HG03025 (cell line): ENCODE results near the gene MKX.

ENCODE experiments used
- ATAC-seq: cut with Tn5 transposase; IDR thresholded peaks from one replicate; pipeline ENCODE4 v1.9.1; 2021; ENCODE audit warnings: mild to moderate bottlenecking, moderate library complexity; ENCODE audit not compliant: unreplicated experiment, low FRiP score

MKX gene

DNA sequence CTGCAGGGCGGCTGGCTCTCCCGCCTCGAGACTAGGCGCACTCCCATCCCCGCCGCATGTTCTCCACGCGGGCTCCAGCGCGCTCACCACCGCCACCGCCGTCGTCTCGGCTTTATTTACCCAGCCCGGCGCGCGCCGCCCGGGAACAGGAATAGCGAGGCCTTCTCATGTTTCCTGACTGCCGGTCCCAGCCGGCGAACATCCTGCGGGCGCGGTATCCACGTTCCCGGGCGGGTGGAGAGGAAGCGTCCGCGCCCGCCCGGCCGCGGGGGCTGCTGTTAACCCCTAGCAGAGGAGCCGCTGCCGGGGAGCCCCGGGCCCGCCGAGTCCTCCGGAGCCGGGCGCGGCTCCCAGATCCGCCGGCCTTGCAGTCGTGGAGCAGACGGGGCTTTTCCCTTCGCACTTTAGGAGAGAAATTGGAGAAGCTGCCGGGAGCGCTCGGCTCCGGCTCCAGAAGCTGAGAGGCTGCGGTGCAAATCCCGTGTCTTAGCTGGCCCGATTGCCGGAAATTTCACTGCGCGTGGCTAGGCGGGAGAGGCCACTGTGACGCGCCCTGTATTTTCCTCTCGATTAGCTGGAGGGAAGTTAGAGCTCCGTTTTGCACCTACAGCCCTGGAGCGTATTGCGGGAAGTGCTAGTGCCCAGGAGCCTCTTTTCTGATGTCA is at the start of gene MKX:
MKX (minus strand) TSS at position 88 of the 665 bp plus-strand sequence. CDS start 2,404 bp downstream, outside the sequence.
- ATAC-seq = no peak

DNA sequence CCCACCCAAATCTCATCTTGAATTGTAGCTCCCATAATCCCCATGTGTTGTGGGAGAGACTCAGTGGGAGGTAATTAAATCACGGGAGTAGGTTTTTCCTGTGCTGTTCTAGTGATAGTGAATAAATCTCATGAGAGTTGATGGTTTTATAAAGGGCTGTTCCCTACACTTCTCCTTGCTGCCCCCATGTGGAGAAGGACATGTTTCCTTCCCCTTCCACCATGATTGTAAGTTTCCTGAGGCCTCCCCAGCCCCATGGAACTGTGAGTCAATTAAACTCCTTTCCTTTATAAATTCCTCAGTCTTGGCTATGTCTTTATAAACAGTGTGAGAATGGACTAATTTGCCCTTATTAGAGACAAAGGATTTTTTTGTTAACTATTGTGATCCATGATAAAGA is 48.5 kb upstream of the MKX start:
- no peak for ATAC-seq

DNA sequence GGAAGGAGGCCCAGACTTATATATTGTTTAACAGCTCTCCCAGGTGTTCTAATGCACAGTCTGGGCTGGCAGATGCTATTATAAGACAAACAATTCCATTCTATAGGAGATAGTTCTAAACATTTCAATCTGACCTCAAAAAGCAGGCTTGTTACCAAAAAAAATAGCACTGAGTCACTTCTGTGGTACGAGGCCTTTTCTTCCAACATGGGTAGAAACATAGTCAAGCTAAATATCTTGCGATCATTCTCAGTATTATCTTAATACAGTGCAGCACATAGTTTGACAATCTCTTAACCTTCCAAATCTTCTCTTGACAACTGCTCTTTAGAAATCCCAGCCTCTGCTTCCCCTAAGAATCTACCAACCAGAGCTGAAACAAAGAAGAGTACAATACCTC is 46.6 kb upstream of the MKX start:
- ATAC-seq = no peak

GRCh38 chr10:27784272-27784671 is 38.7 kb upstream of the MKX start:
- no peak for ATAC-seq

DNA sequence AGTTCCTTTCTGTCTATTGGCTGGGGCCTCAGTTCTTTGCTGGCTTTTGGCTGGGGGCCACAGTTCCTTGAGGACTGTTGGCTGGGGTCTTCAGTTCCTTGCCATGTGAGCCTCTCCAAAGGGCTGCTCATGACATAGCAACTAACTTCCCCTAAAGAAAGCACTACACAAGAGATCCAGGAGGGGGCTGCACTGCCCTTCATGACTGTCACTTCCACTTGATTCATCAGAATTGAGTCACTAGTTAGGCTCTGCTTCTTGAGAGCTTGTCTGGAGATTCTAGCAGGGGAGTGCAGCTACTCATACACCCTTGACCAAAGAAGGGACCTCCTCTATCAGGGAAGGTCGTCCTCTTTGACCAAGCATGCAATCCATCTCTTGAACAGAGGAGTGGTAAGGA is 38.0 kb upstream of the MKX start:
- no peak for ATAC-seq

DNA sequence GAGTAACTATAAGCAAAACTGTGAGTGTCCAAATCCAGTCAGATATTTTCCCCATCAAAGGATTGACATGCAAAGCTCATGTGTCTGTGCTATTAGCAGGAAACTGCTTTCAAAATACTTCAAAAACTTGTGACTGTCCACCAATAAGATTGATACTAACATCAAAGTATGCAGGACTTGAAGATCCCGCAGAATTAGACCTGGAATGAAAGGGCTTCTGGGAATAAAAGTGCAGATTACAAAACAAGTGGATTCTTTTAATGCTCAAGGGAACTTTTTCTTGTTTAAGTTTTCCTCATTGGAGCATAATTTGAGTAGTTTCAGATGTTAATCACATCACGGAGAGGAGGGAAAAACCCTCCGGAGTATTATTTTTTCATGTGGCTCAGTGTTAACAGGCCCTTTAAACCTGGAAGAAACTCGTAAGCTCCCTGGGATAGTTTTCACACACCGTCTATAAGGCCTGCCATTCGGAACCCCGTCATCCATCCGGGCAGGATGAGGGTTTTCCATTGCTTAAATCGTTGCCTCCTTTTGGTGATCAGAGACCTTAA is 33.9 kb upstream of the MKX start:
- no peak for ATAC-seq

GRCh38 chr10:27774831-27775230 is 29.2 kb upstream of the MKX start:
- no peak for ATAC-seq

- ATAC-seq = no peak
These were observed 25.6 kb upstream of the MKX start for GRCh38 chr10:27771231-27771630.

- ATAC-seq = no peak
These were observed 24.6 kb upstream of the MKX start for GRCh38 chr10:27770181-27770580.

DNA sequence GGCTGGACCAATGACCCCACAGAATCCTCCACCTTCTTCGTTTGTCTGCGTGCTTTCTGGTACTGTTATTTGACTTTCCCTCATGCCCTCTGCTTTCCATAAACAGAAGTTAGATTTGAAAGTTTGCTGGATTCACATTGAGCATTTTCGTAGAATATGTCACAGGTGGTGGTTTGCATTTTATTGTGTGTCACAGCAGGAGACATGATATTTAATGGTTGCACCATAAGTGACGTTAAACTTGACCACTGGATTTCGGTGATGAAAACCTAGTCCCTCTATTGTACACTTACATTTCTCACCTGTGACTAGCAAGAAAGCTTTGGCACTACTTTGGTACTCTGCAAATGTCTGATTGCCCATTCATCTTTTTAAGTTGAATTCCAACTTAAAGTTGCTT is 15.2 kb upstream of the MKX start:
- ATAC-seq = no peak

GRCh38 chr10:27759483-27760272 is 14.1 kb upstream of the MKX start:
- ATAC-seq = no peak

- ATAC-seq = no peak
These were observed 7.1 kb upstream of the MKX start for GRCh38 chr10:27752673-27753237.

DNA sequence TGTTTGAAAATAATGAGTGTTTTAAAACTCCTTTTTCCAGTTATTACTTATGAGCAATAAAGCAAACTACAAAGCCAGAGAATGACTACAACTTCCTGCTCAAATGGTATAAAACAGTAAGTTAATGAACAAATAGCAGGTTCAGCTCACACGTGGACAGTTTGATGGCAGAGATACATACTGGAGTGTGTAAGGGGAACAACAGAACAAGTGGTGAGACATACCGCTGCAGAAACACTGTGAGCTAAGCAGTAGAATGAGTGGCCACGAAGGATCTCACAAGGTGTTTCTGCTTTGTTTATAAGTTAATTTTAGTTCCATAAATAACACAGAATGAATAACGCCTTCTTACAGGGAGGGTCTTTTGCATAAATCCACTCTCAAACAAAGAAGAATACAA is 3.0 kb upstream of the MKX start:
- ATAC-seq = no peak

GRCh38 chr10:27747096-27747451 is 1.5 kb upstream of the MKX start:
- no peak for ATAC-seq

DNA sequence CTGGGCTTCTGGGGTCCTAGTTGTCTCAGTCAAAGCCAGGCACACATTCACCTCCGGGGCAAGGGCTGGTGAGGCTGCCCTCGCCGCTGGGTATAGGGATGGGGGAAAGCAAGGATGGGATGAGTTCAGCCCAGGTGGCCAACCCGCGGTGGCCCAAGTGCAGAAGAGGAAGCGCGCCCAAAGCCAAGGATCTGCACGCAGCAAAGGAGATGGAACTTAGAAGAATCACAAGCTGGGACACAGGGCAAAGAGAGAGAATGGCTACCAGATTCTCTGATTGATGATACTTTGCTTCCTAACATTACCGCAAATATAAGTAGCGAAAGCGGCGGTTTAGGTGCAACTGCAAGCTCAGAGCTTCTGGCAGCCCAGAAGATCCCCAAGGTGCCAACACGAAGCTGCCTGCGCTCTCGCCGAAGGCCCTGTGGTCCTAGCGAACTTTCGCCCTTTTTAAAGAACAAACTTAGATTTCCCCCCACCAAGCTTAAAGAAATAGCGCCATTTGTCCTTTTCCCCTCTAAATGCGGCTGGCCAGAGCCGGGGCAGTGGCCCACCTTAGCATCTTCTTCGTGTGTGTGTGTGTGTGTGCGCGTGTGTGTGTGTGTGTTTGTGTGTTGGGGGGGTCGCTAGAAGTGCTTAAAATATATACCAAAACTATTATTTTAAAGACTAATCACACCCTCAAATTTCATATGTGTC is 927 bp upstream of the MKX start:
- no peak for ATAC-seq

DNA sequence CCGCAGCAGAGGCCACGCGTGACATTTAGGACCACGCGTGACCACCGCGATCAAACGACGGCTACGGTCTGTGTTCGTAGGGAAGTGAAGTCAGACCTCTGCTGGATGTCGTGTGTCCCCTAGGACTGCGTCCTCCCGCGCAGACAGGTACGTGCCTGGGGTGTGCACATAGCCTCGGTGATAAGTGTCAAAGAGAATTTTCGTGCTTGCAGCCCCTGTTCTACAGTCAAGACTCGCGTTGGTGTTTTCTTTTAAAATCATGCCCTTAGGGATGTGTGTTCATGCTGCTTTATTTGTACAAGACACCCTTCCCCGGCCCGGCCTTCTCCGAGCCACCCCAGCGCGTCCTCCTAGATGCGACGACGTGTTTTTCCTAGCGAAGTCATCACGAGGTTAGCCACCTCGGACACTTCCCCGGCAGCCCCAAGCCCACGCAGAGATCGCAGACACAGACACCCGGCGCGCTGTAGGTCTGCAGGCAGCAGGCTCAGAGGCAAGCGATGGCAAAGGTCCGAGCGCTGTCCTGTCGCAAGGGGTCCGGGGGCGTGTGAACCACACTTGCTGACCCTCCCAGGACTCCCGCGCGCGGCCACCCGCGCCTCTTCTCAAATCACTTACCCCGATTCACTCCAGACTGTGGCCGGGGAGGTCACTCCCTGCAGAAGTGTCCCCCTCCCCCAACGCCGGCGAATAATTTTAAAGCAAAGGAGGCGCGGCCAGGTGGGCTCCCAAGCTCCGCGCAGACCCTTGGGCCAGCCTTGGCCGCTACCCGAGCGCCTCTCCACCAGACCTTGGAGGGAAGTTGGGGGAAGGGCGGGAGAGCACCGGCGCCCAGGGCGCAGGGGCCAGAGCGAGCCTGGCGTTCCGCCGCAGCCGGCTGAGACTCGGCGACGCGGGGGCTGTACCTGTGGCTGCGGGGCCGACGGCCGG is 552 bp downstream of the MKX start:
- ATAC-seq = no peak

GRCh38 chr10:27743877-27744801 is 1.5 kb downstream of the MKX start:
- ATAC-seq = no peak

DNA sequence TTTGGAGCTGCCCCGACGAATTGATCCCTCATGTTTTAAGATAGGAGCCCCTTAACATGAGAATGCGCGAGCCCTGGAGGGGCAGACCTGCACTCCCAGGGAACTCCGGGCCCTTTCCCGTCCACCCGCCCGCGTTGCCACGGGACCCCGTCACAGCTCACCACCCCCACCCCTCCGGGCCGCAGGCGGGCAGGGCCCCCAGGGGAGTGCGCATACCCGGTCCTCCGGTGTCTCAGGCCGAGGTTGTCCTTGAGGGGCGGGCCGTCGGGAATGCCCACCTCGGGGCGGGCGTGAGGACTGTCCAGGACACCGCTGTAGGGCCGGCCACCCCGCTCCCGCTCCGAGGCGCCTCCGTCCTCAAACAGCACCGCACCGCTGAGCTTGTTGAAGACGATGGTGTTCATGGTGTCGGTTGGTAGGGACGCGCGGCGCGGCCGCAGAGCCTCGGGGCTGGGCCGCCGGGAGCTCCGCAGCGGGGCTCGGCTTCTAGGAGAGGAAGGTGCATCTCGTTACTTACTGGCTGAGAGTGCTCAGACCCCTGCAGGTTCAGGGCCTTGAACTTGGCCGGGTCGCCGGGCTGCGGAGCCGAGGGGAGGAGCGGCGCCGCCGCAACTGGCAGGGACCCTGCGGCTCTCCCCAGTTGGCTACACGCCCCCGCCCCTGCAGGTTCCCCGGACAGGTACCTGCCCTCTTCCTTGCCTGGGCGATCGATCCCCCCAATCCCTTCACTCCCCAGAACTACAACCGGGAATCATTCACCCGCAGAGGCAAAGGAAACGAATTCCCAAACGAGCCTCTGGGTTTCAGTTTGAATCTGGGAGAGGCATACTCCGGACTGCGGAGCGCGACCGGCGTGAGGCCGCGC is 2.4 kb downstream of the MKX start:
- ATAC-seq = no peak
